ENCODE measurements around the gene ABCC8.
A peak's percentile ranks its signal among the peaks of the same experiment; 100 is the strongest.

Gene ABCC8

DNA sequence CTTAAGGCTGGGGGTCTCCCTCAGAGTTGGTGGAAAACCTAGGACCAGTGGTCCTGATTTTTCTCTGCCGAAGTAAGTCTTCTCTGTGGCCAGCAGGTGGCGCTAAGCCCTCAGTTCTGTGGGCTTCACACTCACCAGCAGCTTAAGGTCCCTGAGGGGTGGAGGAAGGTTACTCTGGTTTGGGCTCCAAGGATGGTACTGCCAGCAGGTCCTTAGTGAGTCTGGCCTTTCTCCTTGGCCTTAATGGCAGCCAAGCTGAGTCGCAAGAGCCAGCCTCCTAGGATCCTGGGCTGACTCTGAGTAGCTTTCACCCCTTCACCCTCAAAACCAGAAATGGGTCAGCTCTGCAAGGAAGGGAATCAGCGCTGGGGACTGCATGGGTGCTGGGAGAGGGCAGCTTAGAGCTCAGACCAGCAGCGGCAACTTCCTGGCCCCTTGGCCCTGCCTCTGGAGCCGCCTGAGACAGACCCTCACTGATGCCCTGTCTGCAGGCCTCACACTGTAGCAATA is 92.6 kb downstream of the ABCC8 start:
- TF ChIP-seq GATA1 (IDR thresholded peaks at IDR 0.05; ENCODE audit: low read depth, low read length): no peak
- no peak for TF ChIP-seq POLR2A (IDR thresholded peaks at IDR 0.05; ENCODE audit: low read length)
- peak; percentile 79 to 87 for DNase-seq

DNA sequence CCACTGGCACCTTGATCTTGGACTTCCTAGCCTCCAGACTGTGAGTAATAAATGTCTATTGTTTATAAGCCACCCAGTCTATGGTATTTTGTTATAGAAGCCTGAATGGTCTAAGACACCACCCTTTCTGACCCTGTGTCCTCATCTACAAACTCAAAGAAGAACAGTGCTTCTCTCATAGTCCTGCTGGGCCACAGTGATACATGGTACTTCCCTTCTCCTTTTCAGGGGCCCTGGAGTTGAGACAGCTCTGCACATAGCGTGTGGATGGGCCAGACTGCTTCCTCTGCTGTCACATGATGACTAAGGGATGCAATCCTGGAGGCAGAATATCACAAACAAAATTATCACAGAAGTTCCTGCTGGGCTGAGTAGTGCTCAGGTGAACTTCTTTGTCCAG is 93.2 kb downstream of the ABCC8 start:
- TF ChIP-seq GATA1 (IDR thresholded peaks at IDR 0.05; ENCODE audit: low read depth, low read length) (no peak), POLR2A (IDR thresholded peaks at IDR 0.05; ENCODE audit: low read length) (no peak)
- no peak for DNase-seq

DNA sequence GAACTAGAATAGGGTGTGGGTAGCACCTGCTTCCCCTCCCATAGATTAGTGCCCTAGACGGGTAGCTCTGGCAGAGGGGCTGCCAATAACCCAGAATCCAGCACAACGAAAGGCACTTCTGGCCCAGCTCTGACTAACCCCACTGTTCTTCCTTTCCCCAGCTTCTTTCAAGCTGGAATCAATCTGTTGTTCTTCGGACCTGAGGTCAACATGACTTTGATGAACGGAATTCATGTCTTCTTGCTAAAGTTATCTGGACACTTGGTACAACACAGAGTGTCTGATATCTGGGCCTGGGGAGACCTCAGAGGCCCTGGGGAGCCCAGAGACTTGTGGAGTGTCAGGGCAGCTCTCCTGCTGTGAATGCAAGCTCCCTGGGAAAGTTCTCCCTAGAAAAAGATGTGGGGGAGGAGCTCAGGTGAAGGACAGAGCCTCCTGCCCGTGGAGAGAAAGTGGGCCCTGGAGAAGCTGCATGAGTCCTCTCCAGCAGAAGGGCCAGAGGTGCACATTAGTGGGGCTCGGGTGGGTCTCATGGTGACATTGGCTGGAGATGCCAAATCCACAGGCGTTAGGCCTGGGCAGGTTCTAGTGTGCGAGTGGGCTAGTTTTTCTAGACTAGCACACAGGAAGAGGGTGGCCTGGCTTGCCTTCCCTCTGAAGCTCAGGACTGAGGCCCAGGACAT is 94.5 kb downstream of the ABCC8 start:
- DNase-seq: no peak
- TF ChIP-seq GATA1 (IDR thresholded peaks at IDR 0.05; ENCODE audit: low read depth, low read length) (no peak), POLR2A (IDR thresholded peaks at IDR 0.05; ENCODE audit: low read length) (no peak)

DNA sequence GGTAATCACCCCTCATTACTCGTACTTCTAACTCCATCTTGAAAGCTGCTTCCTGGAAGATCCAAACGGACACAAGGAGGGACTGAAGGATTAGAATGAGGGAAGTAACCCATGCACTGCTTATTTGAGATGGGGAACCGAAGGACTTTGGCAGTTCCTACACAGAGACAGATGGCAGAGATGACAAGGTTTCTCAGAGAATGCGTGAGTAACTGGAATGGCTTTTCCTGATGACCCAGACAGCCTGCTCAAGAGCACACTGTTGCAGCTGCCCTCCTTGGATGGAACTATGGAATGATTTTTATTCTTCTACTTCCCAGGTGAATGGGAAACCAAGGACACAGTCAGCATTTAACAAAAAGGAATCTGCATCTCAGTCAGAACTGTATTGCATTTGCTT is 95.5 kb downstream of the ABCC8 start:
- TF ChIP-seq GATA1 (IDR thresholded peaks at IDR 0.05; ENCODE audit: low read depth, low read length) (no peak), POLR2A (IDR thresholded peaks at IDR 0.05; ENCODE audit: low read length) (no peak)
- no peak for DNase-seq

DNA sequence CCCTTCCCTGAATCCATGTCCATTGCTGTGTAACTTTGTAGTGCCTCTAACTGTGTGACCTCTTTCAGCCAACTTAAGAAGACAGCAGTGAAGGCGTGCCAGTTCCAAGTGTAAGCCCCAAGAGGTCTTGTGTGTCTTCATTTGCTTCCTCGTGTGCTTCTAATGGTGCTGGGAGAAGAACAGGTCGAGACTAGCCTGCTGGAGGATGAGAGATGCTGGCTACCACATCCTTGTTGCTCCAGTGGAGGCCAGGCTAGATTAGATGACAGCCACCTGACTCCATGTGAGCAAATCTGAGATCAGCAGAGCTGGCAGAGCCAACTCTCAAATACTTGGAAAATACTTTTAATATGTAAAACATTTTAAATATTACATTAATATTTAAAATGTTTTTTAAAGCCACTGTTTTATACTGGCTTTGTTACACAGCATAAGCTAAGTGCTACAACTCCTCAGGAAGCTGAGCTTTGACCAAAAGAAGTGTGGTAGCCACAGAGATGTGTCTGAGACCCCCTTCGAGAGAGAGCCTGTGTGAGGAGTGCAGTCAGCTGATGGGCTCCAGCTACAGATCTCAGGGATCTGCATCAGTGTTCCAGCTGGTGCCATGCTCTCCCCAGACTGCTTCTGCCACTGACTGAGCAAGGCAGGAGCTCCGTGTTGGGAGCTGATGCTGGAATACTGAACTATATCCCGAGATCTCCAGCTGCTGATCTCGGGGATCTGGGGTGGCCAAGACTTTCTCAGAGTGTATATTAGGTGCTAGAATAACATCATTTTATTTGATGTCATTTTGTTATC is 97.1 kb downstream of the ABCC8 start:
- DNase-seq: no peak
- TF ChIP-seq POLR2A (IDR thresholded peaks at IDR 0.05; ENCODE audit: low read length): no peak
- no peak for TF ChIP-seq GATA1 (IDR thresholded peaks at IDR 0.05; ENCODE audit: low read depth, low read length)

DNA sequence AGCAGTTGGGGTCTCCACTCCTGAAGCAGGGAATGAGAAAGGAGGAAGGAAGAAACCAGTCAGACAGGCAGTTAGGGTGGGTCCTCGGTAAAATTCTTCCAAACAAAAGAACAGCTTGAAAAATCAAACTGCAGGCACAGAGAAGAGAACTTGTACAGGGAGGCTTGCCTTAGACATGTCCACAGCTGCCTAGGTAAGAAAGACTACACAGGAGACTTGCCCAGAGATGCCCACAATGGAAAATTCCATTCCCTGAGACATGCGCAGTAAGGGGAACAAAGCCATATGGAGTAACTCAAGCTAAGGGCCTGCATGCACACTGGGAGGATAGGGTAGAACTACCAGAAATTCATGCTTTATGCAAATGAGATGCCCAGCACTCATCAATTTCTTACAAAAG is 98.0 kb downstream of the ABCC8 start:
- TF ChIP-seq POLR2A (IDR thresholded peaks at IDR 0.05; ENCODE audit: low read length) (no peak), GATA1 (IDR thresholded peaks at IDR 0.05; ENCODE audit: low read depth, low read length) (no peak)
- DNase-seq: no peak

DNA sequence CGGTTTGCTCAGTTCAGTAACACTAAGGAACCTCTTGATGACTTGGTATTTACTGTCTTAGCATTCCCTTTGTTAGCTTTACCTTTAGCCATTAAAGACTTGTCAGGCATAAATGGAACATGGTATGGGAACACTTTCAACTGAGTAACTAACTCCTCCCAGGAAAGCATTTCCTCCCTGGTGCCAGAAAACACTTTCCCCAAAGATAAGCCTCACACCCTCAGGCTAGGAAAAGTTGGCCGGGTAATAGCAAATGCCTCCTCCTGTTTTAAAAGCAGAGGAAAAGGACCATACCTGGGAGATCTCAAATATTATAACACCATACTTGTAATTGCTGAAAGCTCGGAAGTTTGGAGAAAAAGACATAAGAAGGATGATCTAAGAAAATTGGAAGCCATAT is 100.2 kb downstream of the ABCC8 start:
- TF ChIP-seq GATA1 (IDR thresholded peaks at IDR 0.05; ENCODE audit: low read depth, low read length) (no peak), POLR2A (IDR thresholded peaks at IDR 0.05; ENCODE audit: low read length) (no peak)
- DNase-seq: no peak

DNA sequence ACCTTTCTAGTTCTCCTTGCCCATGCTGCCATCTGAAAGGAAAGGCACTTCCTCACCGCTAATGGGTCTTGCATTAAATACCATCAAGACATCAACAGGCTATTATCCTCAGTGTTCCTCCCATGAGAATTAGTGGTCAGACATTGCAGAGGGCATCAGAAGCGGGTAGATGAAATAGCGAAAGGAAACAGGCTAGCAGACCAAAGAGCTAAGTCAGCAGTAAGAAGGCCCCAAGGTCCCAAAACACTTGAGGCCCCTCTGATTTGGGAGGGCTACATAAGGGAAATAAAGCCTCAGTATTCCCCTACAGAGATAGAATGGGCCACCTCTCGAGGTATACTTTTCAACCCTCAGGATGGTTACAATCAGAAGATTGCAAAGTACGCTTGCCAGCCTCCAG is 101.1 kb downstream of the ABCC8 start:
- TF ChIP-seq POLR2A (IDR thresholded peaks at IDR 0.05; ENCODE audit: low read length) (no peak), GATA1 (IDR thresholded peaks at IDR 0.05; ENCODE audit: low read depth, low read length) (no peak)
- DNase-seq: no peak

DNA sequence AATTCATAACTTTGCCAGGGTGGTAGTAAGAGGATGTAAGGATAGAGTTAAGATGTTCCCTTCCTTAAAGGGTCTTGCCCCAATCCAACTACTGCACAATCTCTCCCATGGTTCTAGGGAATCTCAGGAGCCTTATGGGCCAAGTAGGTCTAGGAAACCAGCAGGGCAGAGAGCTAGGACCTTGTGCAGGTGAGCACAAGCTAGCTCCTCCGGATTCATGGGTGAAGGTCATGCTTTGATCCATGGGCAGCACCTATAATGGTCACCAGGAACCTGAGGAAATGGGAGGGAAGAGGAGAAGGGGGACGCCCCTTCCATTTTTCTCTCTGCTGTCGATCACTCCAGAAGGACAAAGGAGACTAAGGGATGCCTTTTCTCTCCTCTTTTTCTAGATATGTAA is 105.0 kb downstream of the ABCC8 start:
- no peak for TF ChIP-seq GATA1 (IDR thresholded peaks at IDR 0.05; ENCODE audit: low read depth, low read length)
- TF ChIP-seq POLR2A (IDR thresholded peaks at IDR 0.05; ENCODE audit: low read length): no peak
- DNase-seq: peak; percentile 40 to 56

DNA sequence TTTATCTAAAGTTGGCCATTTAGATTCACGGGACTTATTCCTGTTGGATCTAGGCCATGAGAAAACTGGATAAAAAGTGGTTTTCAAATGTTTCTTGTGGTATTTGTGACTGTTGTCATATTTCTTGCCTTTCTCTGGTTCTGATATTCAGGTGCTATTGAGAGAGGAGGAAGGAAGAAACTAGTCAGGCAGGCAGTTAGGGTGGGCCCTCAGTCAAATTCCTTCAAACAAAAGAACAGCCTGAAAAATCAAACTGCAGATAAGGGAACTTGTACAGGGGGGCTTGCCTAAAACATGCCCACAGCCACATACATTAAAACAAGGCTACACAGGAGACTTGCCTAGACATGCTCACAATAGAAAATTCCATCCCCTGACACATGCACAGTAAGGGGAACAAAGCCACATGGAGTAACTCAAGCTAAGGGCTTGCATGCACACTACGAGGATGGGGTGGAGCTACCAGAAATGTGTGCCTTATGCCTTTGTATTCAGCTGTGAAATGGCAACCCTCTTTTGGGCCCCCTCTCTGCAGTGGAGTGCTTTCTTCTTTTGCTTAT is 106.9 kb downstream of the ABCC8 start:
- DNase-seq: no peak
- no peak for TF ChIP-seq POLR2A (IDR thresholded peaks at IDR 0.05; ENCODE audit: low read length)
- no peak for TF ChIP-seq GATA1 (IDR thresholded peaks at IDR 0.05; ENCODE audit: low read depth, low read length)

DNA sequence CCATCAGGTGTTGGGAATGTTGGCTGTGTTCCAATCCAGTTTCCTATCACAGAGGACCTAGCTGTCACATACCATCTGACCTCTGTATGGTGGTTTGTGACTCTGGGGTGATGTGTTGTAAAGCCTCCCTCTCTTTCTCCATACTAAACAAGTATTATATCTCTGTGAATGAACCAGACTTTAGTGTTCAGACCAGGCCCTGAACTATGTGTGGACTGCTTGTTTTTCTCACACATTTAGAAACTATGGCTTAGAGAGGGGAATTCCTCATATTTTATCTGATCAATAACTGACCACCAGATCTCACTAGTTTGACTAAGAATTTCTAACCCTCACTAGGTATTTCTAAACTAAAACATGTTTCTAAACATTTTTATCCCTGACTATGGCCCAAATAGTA is 107.6 kb downstream of the ABCC8 start:
- TF ChIP-seq POLR2A (IDR thresholded peaks at IDR 0.05; ENCODE audit: low read length): no peak
- no peak for TF ChIP-seq GATA1 (IDR thresholded peaks at IDR 0.05; ENCODE audit: low read depth, low read length)
- no peak for DNase-seq

DNA sequence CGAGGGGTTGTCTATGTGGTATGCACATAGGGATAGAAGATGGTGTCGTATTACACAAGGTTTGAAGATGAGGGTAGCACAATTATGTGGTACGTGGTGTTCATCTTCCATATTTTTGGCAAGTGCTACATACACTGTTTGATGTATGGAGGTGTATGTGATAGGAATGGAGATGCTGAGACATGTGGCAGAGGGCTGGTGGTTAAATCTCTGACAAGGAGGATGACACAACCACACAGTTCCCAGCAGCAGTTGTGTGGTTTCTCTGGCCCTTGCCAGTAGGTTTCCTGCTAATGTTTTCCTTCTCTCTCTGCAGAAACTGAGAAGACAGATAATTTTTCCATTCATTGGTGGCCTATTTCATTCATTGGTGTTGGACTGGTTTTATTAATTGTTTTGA is 108.1 kb downstream of the ABCC8 start:
- TF ChIP-seq POLR2A (IDR thresholded peaks at IDR 0.05; ENCODE audit: low read length): no peak
- no peak for TF ChIP-seq GATA1 (IDR thresholded peaks at IDR 0.05; ENCODE audit: low read depth, low read length)
- DNase-seq: no peak

DNA sequence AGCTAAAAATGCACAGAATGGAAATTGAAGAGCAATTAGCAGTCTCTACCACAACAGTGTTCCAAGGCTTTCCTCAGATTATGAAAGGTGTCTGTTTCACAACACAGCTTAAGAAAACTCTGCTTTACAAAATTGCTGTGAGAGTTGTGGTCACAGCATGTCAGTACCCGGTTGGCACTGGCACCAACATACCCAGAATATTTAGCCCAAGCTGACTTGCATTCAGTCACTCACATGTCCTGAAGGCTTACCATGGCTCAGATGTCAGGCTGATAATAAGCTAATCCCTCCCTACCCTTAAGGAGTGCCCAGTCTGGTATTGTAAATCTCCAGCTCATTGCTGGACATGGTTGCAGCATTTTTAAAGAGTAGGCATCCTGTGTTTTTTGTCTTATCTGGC is 110.2 kb downstream of the ABCC8 start:
- TF ChIP-seq POLR2A (IDR thresholded peaks at IDR 0.05; ENCODE audit: low read length) (no peak), GATA1 (IDR thresholded peaks at IDR 0.05; ENCODE audit: low read depth, low read length) (no peak)
- no peak for DNase-seq

DNA sequence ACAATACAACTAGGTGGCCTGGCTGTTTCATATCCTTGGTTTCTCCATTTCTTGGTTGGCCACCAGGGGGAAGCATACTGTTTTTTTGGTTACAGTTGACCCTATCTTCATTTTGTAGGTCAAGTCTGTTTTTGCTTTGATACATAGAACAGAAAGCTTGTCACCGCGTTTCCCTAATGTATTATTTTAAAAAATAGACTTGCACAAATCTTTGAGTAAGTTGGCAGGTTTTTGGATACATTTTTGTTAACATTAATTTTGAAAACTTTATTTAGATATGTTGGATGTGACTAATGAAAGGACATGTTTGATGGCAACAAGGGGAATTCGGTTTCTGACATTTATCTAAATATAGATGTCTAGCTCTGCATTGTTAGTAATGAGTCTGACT is 122.0 kb downstream of the ABCC8 start:
- no peak for TF ChIP-seq POLR2A (IDR thresholded peaks at IDR 0.05; ENCODE audit: low read length)
- TF ChIP-seq GATA1 (IDR thresholded peaks at IDR 0.05; ENCODE audit: low read depth, low read length): no peak

More for the DNA sequence above, 122.0 kb downstream of the ABCC8 start:
- DNase-seq: peak; percentile 84

Data from erythroblast (primary cell).